HepG2 (cell line): ENCODE results near the gene MEIS1. TPM values are rescaled to one million over a fixed set of nuclear protein-coding genes. Genes with fewer than 3 reads are reported as not detected.

Source experiments
- ARID3A ChIP-seq: IDR thresholded peaks from 2 replicates; pipeline ENCODE4 v1.6.1; 2012; ENCODE audit warnings: low read depth, low read length, improper control_type of control experiment
- GATAD1 ChIP-seq: IDR thresholded peaks from 2 replicates; pipeline ENCODE4 v1.6.1; 2016; ENCODE audit warnings: missing genetic modification reagents, missing compliant biosample characterization
- HMGXB4 ChIP-seq, 2 experiments: sonication (generic) in 1 of 2; formaldehyde crosslinking in 1 of 2; IDR thresholded peaks; 2 replicates each; pipeline versions ENCODE4 v1.4.0 to v1.6.1; 2018 to 2020; ENCODE audit warnings: missing genetic modification reagents in 2 of 2, borderline replicate concordance in 1 of 2, low read depth in 1 of 2, mild to moderate bottlenecking in 1 of 2, missing biosample characterization in 1 of 2
- SIN3A ChIP-seq: IDR thresholded peaks from 2 replicates; pipeline ENCODE4 v1.6.1; 2011; ENCODE audit warnings: low read depth, mild to moderate bottlenecking, control low read depth, low read length, borderline replicate concordance
- ZBTB25 ChIP-seq: IDR thresholded peaks from 2 replicates; pipeline ENCODE4 v1.6.1; 2018; ENCODE audit warnings: missing genetic modification reagents
- polyA plus RNA-seq, 8 experiments: library from polyadenylated mRNA; depleted of rRNA in 3 of 8; stranded (reverse) in 7 of 8; unstranded in 1 of 8; fragments of >200 nt; fragmentation: Illumina TruSeq in 4 of 8; extraction: Trizol in 4 of 8; gene quantifications; 2 replicates each; pipeline versions ENCODE4 v1.2.1 to v1.2.3, GENCODE V29; 2011 to 2016; ENCODE audit warnings: low read depth in 4 of 8, missing spikeins in 1 of 8, mixed read lengths in 1 of 8; ENCODE audit not compliant: insufficient read depth in 1 of 8
- total RNA-seq, 5 experiments: library from RNA; depleted of rRNA; stranded (reverse); fragments of >200 nt; fragmentation: Illumina TruSeq; extraction: Trizol; gene quantifications; 2 replicates each; pipeline ENCODE4 v1.2.3, GENCODE V29; 2016; ENCODE audit warnings: low read depth in 1 of 5

MEIS1 gene
- total and polyA plus RNA-seq, 2 of the 13 experiments (the other 11 are each of a cell fraction or from before 2014, with no cell fraction given): 3.8 to 6.0 TPM

GRCh38 chr2:66428986-66429612 is 5.8 kb upstream of the MEIS1 start (continued):
- TF ChIP-seq SIN3A (no peak), ZBTB25 (CRISPR knock-in tag) (0 out of 2 replicates have a peak, but pooled peaks have one; percentile 28), ARID3A (peak; percentile 78; the same call in 1 of the 2 replicates), GATAD1 (CRISPR knock-in tag) (0 out of 2 replicates have a peak, but pooled peaks have one; percentile 26), HMGXB4 (CRISPR knock-in tag; IDR thresholded peaks at IDR 0.05; ENCODE audit: borderline replicate concordance in 1 of 2, low read depth in 1 of 2) (peak in 1 of 2 experiments; percentile 36; a peak in 1 of 4 replicates)
